GM19043 (cell line): ENCODE results near the gene TRANK1.
A peak's percentile ranks its signal among the peaks of the same experiment; 100 is the strongest.
"Not testable (repeated sequence)": the region's sequence is repeated elsewhere in the genome, so short reads cannot be mapped to it uniquely, and the experiment has no call there.

Experiments
- ATAC-seq: cut with Tn5 transposase; IDR thresholded peaks from one replicate; pipeline ENCODE4 v1.9.1; 2021; ENCODE audit warnings: low read depth; ENCODE audit not compliant: unreplicated experiment

Gene TRANK1

DNA sequence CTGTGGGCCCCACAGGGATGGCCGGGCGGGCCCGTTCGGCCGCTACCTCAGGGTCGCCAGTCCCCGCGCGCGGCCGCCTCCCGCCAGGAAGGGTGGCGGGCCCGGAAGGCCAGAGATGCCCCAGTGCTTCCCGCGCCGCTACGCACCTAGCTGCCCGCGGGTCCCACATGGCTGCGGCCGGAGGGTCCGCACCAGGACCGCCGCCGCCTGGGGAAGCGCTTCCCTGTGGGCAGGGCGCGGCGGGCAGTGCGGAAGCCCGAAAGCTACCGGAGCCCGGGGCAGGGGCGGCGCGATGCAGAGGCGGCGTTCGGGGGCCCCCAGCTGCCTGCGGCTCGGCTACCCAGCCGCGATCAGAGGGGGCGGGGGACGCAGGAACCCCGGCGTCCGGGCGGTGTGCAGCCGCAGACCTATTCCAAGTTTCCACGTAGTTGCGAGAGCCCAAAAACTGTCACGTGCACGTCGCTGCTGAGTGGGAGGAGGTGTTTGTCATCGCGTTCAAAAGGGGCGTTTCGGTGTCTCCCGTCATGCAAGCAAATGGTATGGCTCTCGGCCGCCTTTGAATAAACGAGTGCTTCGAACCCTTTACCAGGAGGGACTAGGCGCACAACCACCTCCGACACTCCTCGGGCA lies at the start of gene TRANK1:
Gene TRANK1, minus strand, starts transcription at position 414 of the 630 bp plus-strand sequence. Its CDS starts 245 bp downstream, at position 169.
- ATAC-seq = peak; percentile 53

DNA sequence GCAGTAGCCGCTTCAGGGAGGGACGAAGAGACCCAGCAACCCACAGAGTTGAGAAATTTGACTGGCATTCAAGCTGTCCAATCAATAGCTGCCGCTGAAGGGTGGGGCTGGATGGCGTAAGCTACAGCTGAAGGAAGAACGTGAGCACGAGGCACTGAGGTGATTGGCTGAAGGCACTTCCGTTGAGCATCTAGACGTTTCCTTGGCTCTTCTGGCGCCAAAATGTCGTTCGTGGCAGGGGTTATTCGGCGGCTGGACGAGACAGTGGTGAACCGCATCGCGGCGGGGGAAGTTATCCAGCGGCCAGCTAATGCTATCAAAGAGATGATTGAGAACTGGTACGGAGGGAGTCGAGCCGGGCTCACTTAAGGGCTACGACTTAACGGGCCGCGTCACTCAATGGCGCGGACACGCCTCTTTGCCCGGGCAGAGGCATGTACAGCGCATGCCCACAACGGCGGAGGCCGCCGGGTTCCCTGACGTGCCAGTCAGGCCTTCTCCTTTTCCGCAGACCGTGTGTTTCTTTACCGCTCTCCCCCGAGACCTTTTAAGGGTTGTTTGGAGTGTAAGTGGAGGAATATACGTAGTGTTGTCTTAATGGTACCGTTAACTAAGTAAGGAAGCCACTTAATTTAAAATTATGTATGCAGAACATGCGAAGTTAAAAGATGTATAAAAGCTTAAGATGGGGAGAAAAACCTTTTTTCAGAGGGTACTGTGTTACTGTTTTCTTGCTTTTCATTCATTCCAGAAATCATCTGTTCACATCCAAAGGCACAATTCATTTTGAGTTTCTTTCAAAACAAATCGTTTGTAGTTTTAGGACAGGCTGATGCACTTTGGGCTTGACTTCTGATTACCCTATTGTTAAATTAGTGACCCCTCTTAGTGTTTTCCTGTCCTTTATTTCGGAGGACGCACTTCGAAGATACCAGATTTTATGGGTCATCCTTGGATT lies 48.8 kb upstream of the TRANK1 start, which contains the start of gene MLH1:
Gene MLH1, plus strand, starts transcription at position 193 of the 958 bp plus-strand sequence. Its CDS starts 30 bp downstream, at position 223.
- peak; percentile 89 for ATAC-seq

DNA sequence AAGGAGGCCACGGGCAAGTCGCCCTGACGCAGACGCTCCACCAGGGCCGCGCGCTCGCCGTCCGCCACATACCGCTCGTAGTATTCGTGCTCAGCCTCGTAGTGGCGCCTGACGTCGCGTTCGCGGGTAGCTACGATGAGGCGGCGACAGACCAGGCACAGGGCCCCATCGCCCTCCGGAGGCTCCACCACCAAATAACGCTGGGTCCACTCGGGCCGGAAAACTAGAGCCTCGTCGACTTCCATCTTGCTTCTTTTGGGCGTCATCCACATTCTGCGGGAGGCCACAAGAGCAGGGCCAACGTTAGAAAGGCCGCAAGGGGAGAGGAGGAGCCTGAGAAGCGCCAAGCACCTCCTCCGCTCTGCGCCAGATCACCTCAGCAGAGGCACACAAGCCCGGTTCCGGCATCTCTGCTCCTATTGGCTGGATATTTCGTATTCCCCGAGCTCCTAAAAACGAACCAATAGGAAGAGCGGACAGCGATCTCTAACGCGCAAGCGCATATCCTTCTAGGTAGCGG lies 48.0 kb upstream of the TRANK1 start, which contains the start of gene EPM2AIP1:
Gene EPM2AIP1, minus strand, starts transcription at position 326 of the 520 bp plus-strand sequence. Its CDS starts 54 bp downstream, at position 272.
- peak; percentile 82 for ATAC-seq

DNA sequence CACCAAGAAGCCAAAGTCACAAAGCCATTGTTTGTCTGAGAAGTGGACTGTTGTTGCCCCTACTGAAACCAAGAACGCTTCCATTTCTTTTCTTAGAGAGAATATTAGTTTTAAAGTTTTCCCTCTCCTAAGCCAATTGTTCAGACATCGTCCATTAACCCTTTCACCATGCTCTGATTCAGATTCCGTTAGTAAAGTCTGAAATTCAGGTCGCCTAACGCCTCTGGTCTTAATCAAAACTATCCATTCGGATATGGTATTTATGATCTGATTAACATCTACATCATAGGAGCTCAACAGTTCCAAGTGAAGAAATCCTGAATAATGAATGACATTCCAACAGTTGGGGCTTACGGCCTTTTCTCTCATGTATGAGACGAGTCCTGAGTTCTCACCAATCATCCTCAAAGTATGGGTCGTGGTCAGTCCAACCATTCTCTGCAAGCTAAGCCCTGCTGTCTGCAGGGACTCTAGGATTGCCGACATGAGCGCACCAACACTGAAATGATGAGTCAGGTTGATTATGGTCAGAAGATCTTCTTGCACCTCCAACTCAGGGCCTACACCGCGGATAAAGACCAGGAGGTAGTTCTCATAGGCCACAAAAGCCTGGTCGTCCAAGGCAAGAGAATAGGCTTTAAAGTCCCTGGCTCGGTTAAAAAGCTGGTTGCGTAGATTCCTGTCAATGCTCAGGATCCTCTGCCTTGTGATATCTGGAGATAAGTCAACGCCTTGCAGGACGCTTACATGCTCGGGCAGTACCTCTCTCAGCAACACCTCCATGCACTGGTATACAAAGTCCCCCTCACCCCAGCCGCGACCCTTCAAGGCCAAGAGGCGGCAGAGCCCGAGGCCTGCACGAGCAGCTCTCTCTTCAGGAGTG lies 47.3 kb upstream of the TRANK1 start:
- ATAC-seq = no peak

DNA sequence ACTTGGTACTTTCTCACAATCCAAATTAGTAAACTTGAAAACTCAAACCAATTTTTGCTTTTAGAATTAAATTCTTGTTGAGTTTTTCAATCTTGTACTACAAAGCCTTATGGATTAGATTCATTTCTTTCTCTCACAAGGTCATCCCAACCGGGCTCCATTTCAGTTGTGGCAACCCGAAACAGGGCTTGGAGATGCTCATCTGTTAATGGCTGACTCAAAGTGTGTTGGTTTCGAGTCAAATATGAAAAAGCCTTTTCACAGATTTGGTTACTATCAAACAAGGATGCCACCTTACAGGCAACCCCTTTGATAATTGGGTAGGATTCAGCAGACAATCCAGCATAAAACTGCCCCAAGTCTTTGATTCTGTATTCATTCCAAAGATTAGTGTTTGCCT lies 46.3 kb upstream of the TRANK1 start:
- ATAC-seq = no peak

DNA sequence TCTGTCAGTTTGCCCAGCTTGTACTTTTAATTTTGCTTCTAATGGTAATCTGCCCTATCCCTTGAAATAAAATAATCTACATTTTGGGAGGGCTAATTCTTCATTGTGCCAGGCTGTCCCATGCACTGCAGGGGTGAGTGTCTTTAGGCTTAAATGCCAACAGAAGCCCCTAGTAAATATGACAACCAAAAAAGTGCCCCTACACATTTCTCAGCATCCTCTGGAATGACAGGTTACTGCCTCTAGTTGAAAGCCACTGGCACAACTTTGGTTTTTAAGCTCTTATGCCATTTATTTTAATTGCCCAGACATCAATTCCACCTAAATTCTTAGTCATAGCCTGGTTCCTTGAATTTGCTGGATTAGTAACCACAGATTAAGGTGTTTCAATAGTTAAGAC lies 44.7 kb upstream of the TRANK1 start:
- no peak for ATAC-seq

DNA sequence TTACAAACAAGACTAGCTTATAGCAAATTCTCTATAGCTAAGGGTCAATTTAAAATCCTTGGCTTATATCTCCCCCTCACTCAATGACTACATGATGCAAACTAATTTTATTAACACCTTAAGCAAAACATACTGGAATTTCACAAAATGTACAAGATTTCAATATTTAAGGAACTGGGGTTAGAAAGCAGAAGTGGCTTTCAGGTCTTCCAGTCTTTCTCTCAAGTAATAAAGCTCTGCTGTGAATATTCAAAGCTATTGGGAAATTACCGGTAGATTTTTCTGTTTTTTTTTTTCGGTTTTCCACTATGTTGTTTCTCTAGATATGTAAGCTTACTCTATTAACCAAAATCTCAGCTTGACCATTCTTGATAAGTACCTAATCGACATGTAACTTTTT lies 44.2 kb upstream of the TRANK1 start:
- no peak for ATAC-seq

DNA sequence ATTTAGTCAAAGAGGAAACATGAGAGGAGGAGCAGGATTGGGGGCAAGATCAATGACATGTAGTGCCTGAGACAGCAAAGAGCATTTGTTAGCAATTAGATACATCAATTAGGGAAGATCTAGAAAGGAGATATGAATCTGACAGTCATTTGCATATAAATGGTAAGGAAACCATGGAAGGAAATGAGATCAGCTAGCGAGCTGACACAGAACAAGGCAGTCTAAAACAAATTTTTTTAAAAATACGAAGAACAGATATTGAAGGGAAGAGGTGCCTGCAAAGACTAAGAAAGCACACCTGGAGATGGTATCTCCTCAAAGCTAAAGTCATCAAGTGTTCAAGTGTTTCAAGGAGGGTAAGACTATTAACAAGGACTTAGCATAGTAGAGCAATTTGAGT lies 43.5 kb upstream of the TRANK1 start:
- ATAC-seq = no peak

DNA sequence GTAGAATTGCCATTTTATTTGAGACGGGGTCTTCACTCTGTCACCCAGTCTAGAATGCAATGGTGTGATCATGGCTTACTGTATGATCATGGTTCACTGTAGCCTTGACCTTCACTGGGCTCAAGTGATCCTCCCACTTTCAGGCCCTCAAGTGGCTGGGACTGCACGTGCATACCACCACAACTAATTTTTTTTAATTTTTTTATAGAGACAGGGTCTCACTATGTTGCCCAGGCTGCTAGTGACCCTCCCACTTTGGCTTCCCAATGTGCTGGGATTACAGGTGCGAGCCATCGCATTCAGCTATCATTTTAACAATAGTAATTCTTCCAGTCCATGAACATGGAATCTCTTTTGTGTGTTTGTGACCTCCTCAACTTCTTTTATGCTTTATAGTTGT lies 36.2 kb upstream of the TRANK1 start:
- ATAC-seq = no peak

DNA sequence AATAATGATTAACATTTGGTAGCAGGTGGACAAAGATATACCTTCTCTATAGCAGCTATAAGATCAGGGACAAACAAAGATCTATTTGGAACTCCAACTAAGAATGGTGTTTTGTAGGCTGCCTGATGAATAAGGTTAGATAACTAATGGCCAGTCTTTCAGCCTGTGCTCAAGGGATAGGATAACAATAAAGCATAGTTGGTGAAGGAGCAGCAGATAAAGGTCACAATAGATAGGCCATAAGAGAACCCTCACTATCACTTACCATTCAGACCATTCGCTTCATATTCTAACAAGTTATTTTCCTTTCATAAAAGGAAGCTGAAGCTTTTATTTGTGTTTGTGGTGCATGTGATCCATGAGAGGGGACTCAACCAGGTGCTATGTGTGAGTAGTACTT lies 28.3 kb upstream of the TRANK1 start:
- ATAC-seq = no peak

DNA sequence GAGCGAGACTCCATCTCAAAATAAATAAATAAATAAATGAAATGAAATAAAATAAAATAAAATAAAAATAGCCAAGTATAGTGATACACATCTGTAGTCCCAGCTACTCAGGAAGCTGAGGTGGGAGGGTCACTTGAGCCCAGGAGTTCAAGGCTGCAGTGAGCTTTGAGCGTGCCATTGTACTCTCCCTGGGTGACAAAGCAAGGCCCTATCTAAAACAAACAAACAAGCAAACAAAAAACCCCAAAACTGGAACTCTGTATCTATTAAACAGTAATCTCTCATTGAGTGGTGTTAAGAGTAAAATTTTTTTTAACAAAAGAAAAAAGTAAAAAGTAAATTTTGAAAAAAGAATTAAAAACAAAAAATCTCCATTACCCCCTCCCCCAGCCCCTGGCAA lies 27.3 kb upstream of the TRANK1 start:
- no peak for ATAC-seq

DNA sequence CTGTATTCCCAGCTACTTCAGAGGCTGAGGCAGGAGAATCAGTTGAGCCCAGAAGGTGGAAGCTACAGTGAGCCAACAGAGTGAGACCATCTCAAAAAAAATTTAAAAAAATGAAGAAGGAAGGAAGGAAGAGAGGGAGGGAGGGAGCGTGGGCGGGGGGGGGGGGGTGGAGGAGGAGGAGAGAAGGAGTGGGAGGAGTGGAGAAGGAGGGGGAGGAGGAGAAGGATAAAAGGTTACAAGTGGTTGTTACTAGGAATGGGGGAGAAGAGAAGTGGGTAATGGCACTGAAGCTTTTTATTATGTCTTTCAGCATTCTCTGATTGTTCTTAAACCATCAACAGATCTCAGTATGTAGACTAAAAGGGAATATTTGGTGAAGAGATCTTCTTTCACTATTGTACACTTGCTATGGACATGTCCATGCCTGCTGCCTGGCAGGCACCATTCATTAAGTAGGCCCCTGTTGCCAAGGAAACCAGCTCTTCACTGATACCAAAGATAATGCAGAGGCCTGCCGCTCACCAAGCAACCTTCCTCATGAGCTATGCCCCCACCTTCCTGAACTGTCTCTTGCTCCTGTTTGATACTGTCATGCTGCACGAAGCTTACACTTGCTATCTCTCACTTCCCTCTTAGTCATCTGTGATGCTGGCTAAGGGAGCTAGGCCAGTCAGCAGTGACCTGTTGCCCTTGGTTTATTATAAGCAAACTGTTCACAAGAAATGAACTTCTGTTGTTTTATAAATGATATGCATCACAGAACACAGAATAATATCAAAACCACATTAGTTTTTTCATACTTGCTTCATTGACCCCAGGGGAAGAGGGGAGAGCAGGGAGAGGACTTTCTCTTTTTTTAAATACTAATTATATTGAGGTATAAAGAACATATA lies 24.9 kb upstream of the TRANK1 start:
- ATAC-seq = peak; percentile 99

DNA sequence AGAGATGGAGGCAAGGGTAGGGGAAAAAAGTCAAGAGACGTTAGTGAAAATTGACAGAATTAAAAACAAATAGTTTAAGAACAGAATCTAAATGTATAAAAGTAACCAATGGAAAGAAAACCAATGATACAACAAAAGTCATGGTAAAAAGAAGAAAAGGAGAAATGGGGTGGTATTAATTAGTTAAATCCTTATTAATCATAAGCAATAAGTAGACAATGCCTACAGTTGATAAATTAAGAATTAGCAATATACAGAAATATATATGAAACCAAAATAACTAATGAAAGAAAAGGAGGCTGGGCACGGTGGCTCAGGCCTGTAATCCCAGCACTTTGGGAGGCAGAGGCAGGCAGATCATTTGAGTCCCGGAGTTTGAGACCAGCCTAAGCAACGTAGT lies 24.2 kb upstream of the TRANK1 start:
- ATAC-seq = no peak

DNA sequence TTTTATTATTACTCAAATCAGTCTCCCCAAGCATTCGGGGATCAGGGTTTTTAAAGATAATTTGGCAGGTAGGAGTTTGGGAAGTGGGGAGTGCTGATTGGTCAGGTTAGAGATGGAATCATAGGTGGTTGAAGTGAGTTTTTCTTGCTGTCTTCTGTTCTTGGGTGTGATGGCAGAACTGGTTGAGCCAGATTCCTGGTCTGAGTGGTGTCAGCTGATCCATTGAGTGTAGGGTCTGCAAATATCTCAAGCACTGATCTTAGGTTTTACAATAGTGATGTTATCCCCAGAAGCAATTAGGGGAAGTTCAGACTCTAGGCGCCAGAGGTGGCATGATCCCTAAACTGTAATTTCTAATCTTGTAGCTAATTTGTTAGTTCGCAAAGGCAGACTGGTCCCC lies 20.6 kb upstream of the TRANK1 start:
- no peak for ATAC-seq

DNA sequence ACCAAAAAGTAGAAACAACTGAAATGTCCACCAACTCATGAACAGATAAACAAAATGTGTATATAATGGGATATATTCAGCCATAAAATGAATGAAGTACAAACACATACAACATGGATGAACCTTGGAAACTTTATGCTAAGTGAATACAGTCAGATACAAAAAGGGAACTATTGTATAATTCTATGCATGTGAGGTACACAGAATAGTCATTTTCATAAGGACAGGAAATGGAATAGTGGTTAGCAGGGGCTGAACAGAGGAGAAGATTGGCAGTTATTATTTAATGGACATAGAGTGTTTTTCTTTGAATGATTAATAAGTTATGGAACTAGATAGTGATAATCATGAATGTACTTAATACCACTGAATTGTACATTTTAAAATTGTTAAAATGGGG lies 20.0 kb upstream of the TRANK1 start:
- peak; percentile 76 for ATAC-seq

DNA sequence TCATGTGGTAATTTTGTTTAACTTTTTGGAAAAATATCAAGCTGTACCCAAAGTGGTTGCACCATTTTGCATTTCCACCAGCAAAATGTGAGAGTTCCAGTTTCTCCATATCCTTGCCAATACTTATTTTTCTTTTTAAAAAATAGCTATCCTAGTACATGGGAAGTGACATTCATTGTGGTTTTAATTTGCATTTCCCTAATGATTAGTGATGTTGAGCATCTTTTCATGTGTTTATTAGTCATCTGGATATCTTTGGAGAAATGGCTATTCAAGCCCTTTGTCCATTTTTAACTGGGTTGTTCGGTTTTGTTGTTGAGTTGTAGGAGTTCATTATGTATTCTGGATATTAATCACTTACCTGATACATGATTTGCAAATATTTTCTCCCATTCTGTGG lies 19.5 kb upstream of the TRANK1 start:
- ATAC-seq = no peak

DNA sequence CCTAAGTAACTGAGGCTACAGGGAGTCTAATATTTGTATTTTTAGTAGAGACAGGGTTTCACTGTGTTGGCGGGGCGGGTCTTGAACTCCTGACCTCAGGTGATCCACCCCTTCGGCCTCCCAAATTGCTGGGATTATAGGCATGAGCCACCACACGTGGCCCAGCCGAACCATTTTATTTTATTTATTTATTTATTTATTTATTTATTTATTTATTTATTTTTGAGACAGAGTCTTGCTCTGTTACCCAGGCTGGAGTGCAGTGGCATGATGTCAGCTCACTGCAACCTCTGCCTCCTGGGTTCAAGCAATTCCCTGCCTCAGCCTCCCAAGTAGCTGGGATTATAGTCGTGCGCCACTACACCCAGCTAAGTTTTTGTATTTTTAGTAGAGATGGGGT lies 18.2 kb upstream of the TRANK1 start:
- ATAC-seq = not testable (repeated sequence)

DNA sequence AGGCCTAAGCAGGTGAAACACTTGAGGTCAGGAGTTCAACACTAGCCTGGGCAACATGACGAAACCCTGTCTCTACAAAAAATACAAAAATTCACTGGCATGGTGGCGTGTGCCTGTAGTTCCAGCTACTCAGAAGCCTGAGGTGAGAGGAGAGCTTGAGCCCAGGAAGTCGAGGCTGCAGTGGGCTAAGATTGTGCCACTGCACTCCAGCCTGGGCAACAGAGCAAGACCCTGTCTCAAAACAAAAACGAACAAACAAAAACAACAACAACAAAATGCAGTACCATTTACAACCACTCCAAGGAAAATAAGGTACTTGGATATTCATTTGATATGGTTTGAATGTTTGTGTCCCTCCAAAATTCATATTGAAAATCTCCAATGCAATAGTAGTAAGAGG lies 15.6 kb upstream of the TRANK1 start:
- ATAC-seq = no peak

DNA sequence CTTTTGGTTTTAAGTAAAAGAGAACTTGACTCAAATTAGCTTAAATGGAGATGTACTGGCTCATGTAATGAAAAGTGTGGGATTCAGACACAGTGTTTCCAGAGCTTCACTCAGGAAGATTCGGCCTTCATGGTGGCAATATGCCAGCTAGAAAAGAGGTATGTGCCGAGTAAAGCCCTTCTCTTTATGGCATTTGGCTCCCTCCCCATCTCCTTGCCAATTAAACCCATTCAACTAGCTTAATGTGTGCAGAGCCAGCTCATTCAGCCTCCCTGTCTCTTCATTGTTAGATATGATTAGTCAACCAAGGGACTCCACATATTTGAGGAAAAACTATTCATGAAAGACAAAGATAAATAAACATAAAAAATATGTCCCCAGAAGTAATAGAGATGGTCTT lies 15.0 kb upstream of the TRANK1 start:
- no peak for ATAC-seq
